NOMO-1 treated with dmso at 0.1 percent for 144 hours (cell line): ENCODE results near the gene ABHD17A.
"Not testable (repeated sequence)": the region's sequence is repeated elsewhere in the genome, so short reads cannot be mapped to it uniquely, and the experiment has no call there.

Experiments used
- DNase-seq: peaks from one replicate; lab custom pipeline; 2025; ENCODE audit not compliant: unreplicated experiment; lab: John Stamatoyannopoulos, UW

The ABHD17A gene

DNA sequence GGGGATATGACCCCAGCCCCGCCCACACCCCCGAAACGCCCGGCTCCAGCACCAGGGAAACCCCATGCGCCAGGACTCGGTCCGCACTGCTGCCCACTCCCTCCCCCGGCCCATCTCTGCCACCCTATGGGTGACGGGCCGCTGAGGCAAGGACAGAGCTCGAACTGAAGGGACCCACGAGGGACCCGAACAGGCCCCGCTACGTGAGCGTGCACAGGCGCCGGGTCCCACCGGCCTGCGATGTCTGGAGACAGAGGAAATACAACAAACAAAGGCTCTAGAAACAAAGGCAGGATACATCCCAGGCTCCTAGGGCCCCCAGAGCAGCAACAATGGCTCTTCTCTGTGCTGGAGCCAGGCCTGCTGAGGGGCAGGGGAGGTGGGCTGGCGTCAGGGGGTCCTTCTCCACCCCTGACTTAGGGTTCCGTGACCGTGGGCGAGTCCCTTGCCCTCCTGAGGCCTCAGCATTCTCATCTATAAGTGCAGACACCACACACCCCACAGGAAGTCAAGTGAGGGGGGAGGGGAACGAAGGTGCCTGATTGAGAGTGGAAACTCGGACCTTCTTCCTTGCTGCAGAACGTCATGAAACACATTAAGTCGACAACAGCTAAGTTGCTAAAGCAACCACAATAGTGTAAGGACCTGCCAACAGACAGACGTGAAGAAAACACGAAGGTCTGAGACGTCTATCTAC, 3.1 kb downstream of the ABHD17A start:
- no peak for DNase-seq

DNA sequence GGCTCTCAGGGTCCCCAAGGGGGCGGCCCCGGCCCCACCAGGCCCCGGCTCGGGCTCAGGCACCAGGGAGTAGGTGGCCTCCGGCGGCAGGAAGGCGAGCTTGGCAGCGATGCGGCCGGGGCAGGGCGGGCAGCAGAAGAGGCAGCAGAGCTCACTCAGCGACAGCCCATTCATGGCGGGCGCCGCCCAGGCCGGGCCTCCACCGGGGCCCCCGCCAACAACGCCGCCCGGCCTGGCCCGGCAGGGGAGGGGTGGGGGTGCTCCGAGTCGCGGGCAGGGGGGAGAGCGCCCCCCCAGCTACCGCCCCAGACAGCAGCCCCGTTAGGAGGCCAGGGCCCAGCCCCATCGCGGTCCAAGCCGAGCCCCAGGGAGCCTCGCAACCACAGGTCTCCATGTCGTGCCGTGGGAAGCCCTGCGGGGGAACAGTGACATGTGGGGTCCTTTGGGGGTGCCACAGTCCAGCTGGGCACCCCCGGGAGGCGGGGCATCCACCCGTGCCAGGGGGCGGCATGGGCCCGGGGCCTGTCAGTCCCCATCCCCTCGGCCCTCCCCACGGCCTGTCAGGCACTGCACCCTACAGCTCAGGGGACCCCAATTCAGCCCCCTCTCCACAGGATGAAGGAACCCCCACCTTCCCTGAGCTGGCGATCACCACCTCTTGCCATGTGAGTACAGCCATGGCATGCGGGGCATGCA, 3.8 kb downstream of the ABHD17A start:
- DNase-seq = not testable (repeated sequence)

DNA sequence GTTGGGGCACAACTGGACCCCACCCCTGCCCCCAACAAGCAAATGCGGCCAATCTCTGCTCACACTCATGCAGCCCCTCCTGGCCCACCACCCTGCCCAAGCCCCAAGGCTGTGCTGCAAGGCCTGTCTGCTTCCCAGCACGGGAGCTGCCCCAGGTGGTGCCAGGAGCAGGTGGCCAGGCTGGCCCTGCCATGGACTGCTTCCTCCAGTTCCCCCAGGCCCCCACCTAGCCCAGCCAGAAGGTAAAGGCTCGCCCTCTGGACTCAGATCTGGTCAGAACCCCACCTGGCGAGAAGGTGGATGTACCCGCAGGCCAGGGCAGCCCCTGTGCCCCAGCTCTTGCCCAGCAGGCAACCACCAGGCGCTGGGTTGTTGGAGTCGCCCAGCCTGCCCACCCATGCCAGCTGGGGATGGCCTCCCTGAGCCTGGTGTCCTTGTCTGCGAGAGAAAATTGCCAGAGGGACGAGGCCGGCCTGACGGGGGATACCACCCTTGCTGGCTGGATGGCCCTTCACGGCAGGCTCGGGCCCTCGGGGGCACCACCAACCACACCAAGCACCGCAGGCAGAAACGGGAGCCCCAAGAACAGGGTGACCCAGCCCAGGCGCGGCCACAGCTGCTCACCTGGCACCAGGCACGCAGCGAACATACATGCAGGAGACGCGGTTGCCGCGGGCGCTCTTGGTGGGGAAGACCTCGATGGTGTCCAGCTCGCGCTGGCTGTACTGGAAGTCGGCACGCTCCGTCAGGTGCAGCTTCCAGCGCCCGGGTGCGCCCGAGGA, 4.5 kb downstream of the ABHD17A start:
- no peak for DNase-seq

- DNase-seq = not testable (repeated sequence)
These were observed 5.3 kb downstream of the ABHD17A start for GRCh38 chr19:1879982-1880381.

- not testable (repeated sequence) for DNase-seq
These were observed 6.7 kb downstream of the ABHD17A start for GRCh38 chr19:1878583-1878982.

- DNase-seq = not testable (repeated sequence)
These were observed 8.0 kb downstream of the ABHD17A start for GRCh38 chr19:1877280-1877660.

DNA sequence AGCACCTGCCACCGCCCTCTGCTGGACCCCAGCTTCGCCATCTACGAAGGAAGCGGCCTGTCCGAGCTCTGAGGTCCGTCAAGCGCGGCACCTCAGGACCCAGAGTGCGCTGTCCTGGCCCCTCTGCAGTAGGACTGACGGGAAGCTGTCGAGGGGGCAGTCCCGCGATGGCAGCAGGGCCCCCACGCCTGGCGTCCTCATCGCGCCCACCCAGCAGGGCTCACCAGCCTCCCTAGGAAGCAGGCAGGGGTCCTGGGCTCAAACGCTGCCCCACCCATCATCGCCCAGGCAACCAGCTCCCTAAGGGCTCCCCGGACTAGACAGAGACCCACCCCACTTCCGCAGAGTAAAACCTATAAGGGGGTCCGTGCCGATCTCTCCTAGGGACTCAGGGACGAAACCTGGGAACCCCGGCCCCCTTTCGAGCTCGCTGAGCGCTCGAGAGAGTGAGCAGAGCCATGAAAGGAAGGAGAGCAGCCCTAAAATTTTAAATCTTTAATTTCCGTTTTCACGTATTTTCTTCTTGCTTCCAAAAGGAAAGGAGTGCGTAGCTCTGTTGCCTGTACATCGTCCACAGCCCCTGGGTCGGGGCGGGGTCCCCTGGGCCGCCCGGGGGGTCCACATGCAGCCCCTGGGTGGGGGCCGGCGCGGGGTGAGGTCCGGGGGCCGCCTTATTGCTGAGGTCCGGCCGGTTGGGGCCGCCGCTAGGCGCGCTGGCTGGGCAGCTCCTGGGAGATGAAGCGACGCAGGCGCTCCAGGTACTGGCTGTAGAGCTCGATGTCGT, 8.6 kb downstream of the ABHD17A start:
- DNase-seq = not testable (repeated sequence)

- peak; percentile 94 for DNase-seq
These were observed 9.4 kb downstream of the ABHD17A start for GRCh38 chr19:1875646-1876495.

- not testable (repeated sequence) for DNase-seq
These were observed 10.0 kb downstream of the ABHD17A start for GRCh38 chr19:1875265-1875645.

DNA sequence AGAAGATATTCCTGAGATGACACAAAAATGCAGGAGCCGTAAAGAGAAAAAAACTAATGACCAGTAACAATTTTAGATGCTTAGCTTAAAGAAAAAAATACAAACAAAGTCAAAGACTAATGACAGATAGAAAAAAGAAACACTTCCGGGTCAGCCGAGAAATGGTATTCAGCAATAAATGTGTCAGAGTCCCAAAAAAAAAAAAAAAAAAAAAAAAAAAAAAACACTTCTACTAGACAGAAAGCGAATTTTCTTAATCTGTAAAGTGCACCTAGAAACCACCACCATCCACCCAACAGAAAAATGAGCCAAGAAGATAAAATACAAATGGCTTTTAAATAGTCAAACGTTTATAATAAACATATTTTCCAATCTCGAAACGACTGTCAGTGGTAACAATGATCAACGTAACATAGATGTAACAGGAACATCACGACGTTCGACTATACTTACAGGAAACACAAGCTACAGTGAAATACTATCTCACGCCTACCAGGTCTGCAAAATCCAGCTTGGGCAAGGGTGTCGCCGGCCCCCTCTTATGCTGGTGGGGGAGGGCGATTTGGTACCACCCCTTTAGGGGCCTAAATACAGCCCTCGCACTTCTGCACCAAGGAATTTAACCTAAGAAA, 10.6 kb downstream of the ABHD17A start:
- no peak for DNase-seq

- no peak for DNase-seq
These were observed 11.5 kb downstream of the ABHD17A start for GRCh38 chr19:1873524-1874473.

GRCh38 chr19:1872807-1873523, 12.3 kb downstream of the ABHD17A start:
- no peak for DNase-seq

DNA sequence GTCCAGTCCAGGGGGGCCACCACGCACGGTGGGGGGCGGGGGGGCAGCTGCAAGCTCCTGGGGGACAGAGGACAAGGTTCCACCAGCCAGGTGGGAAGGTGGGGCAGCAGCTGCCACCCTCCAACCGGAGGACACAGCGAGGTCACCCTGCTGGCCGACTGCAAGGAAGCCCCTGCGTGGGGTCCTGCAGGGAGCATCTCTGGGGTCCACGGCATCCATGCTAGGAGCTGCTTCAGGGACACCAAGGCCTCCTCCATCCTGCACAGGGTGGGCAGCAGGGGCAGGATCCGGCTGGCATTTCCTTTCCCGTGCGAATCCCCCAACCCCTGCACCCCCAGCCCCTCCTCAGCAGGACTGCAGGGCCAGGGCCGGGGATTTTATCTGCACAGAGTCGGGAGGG, 13.7 kb downstream of the ABHD17A start:
- no peak for DNase-seq

GRCh38 chr19:1871140-1871597, 14.1 kb downstream of the ABHD17A start:
- no peak for DNase-seq

GRCh38 chr19:1868971-1869370, 16.3 kb downstream of the ABHD17A start:
- no peak for DNase-seq

DNA sequence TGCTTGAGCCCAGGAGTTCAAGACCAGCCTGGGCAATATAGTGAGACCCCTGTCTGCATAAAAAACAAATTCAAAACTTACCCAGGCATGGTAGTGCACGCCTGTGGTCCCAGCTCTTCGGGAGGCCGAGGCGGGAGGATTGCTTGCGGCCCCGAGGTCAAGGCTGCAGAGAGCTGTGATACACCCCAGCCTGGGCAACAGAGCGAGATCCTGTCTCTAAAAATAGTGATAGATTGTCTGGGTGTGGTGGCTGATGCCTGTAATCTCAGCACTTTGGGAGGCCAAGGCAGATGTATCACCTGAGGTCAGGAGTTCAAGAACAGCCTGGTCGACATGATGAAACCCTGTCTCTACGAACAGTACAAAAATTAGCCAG, 18.0 kb downstream of the ABHD17A start:
- no peak for DNase-seq

GRCh38 chr19:1866693-1867348, 18.5 kb downstream of the ABHD17A start:
- no peak for DNase-seq
